Activated naive CD4-positive, alpha-beta T cell treated with anti-CD3 and anti-CD28 coated beads, Interleukin-2, amount 10 ng/mL, durations not matched to agents 7 days and 5 days (primary cell): Measurements from ENCODE around the gene ZBTB48.
A peak's percentile ranks its signal among the peaks of the same experiment; 100 is the strongest.
"Not testable (repeated sequence)": the region's sequence is repeated elsewhere in the genome, so short reads cannot be mapped to it uniquely, and the experiment has no call there.

Source experiments
- CTCF ChIA-PET: fragments of 350-600 bp; sonication (Branson Sonifier 250); formaldehyde crosslinking; loops from one replicate; lab custom pipeline; 2021; ENCODE audit warnings: antibody characterized with exemption; lab: Charles Lee
- DNase-seq: peaks from one replicate; pipeline ENCODE4 v3.0.0-alpha.2; 2020
- H3K27ac Mint-ChIP-seq: one replicate; pipeline ENCODE4 v1.8.0; 2021; ENCODE audit warnings: mild to moderate bottlenecking, moderate library complexity, mixed read lengths
- H3K27me3 Mint-ChIP-seq: one replicate; pipeline ENCODE4 v1.8.0; 2021; ENCODE audit warnings: mild to moderate bottlenecking, mixed read lengths
- H3K36me3 Mint-ChIP-seq: one replicate; pipeline ENCODE4 v1.8.0; 2021; ENCODE audit warnings: mixed read lengths
- H3K4me1 Mint-ChIP-seq: one replicate; pipeline ENCODE4 v1.8.0; 2021; ENCODE audit warnings: mixed read lengths
- H3K4me3 Mint-ChIP-seq: one replicate; pipeline ENCODE4 v1.8.0; 2021; ENCODE audit warnings: mild to moderate bottlenecking, moderate library complexity, mixed read lengths
- H3K9me3 Mint-ChIP-seq: one replicate; pipeline ENCODE4 v1.8.0; 2021; ENCODE audit warnings: mixed read lengths

ZBTB48 gene

DNA sequence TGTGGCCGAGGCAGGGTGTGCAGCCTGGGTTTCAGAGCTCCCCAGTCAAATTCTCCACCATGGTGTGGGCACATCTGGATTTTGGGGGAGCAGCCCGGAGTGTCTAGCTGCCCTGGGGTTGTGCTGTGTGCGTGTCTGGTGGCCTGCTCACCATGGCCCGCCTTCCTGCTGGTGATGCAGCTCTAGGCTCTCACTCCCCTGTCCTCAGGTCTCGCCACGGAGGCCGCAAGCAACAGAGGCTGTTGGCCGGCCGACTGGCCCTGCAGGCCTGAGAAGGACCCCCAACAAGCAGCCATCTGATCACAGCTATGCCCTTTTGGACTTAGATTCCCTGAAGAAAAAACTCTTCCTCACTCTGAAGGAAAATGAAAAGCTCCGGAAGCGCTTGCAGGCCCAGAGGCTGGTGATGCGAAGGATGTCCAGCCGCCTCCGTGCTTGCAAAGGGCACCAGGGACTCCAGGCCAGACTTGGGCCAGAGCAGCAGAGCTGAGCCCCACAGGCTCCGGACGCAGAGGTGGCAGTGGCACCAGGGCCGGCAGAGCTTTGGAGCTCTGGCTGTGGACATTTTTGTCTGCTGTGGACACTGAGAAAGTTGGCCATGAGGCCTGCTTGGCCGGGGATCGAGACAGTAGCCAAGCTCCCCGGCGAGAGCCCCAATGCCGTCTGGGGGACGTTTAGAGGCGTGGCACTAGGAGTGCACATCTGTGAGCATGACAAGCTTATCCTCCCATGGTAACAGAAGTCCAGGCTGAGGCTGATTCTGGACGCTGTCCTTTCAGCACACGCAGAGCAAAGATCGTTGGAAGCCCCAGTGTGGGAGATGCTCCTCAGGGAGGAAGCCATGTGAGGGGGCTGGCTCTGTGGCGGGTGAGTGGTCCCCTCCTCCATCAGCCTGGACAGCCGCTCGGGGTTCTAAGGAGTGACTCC lies 53.1 kb downstream of the ZBTB48 start:
- CTCF ChIA-PET = interaction anchor here (1.0 to 2.4 kb wide), 5 partner anchors 9 to 141 kb away, joined by 3 to 8 read pairs (median 3); partner anchors contain the start of gene PLEKHG5
- no peak overlapping the region for H3K4me3 Mint-ChIP-seq
- H3K27ac Mint-ChIP-seq = no peak overlapping the region
- peaks cover 3% of the 10 kb centered on the region for H3K4me1 Mint-ChIP-seq
- no peak for DNase-seq
- no peaks in the 10 kb centered on the region for H3K27me3 Mint-ChIP-seq
- H3K9me3 Mint-ChIP-seq = no peaks in the 10 kb centered on the region
- peaks cover 29% of the 10 kb centered on the region for H3K36me3 Mint-ChIP-seq

DNA sequence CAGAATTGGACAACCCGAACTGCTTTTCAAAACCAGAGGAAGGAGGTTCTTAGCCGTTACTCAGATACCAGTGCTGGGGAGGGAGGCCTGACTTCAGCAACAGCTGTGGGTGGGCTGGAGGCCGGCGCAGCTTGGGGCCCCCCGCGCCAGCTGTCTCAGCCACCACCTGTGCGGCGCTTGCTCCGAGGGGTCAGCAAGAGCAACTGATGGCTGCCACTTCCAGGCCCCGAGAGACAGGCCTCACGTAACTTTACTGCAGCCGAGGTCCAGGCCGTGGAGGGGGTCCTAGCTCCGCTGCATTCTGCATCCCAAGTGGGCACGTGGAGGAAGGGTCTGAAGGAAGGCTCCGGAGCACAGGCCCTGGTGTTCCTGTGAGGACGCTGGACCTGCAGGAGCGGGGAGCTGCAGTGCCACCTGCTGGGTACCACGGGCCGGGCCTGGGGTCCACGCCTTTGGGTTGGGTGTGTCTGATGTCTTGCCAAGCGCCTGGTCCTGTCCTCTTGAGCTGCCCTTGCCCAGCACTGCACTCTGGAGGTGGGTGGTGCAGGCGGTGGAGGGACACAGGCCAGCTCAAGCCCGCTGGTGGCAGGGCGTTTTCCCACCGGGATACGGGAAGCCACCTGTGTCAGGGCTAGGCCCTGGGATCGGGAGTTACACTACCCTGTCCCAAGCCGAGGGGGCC lies 54.7 kb downstream of the ZBTB48 start:
- no peaks in the 10 kb centered on the region for H3K27me3 Mint-ChIP-seq

DNA sequence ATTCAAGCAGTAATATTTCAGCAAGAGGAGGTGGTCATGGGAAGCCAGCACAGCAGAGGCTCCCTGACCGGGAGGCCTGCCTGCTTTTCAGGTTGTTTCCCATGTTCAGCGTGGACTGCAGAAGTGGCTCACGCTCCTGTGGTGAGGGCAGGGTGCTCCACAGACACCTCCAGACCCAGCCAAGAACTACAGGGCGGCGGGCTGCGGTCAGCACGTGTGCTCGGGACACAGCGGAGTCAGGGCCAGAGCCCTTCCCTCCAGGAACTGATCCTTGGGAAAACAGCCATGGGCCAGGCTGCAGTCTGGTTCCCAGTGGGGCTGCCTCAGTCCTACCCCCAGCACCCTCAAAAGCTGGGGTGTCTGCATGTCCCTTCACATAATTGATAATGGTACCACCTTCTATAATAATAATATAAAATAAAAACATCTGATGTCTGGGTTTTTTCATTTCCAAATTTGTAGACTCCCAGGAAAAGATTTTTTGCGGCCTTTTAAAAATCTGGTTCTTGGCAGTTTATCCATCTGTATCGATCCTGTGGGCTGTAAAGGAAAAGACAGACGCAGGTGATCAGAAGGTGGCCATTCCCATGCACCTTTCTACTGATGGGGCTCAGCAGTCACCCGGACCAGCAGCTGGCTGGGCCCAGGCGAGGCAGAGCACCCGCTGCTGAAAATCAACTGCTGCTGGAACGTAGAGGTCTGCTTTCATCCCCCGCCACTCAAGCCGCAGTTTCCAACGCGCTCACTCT lies 55.5 kb downstream of the ZBTB48 start:
- CTCF ChIA-PET = interaction anchor here (0.7 to 2.0 kb wide), 4 partner anchors 10 to 90 kb away, joined by 3 to 10 read pairs (median 4); no protein-coding TSS in a partner anchor

More for the DNA sequence above, 54.7 kb downstream of the ZBTB48 start:
- peaks cover under 1% of the 10 kb centered on the region for H3K4me1 Mint-ChIP-seq
- H3K4me3 Mint-ChIP-seq = no peak overlapping the region
- peak; percentile 64 for DNase-seq
- peaks cover 27% of the 10 kb centered on the region for H3K36me3 Mint-ChIP-seq
- peak overlapping the region; percentile 8 for H3K27ac Mint-ChIP-seq
- CTCF ChIA-PET = interaction anchor here (0.7 to 2.0 kb wide), 6 partner anchors 11 to 89 kb away, joined by 3 to 10 read pairs (median 4); partner anchors contain the start of genes NOL9 and TAS1R1
- no peaks in the 10 kb centered on the region for H3K9me3 Mint-ChIP-seq

DNA sequence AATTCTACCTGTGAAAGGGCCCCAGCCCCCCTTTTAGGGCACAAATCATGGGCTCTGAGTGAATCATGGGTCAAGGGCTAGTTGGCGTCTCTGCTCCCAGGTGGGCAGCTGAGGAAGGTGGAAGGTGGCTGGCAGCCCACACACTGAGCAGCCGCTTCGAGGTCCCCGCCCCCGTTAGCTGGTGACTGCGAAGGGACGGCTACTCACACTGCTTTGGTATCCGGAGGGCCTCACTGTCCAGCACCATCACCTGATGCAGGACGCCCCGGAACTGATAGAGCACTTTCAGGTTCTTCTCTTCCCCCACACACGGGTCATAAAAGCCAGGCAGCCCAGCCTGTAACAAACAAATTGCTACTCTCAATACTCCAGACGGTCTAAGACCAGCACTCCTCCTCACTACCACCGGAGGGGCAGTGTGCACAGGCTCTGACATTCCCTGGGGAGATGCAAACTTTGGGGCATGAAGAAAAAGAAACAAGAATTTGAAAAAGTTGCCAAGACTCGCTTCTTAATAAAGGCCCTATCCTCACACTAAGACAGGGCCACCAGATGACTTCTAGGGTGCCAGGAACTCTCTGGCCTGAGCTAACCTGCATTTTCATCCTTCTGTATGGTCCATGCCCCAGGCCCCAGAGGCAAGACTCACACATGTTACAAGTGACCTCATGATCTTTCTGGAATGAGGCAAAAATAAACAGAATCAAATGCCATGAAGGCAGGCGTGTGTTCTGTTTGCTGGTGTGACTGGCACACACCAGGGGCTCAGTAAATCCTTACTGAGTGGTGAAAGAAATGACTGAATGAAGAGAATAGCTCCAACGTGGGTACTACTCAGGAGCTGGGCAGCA lies 56.3 kb downstream of the ZBTB48 start:
- no peak overlapping the region for H3K27ac Mint-ChIP-seq
- H3K36me3 Mint-ChIP-seq = peaks cover 21% of the 10 kb centered on the region
- H3K4me3 Mint-ChIP-seq = no peak overlapping the region
- no peaks in the 10 kb centered on the region for H3K27me3 Mint-ChIP-seq
- CTCF ChIA-PET = interaction anchor here (1.2 to 2.0 kb wide), 3 partner anchors 10 to 18 kb away, joined by 3 to 10 read pairs (median 7); no protein-coding TSS in a partner anchor
- H3K4me1 Mint-ChIP-seq = no peaks in the 10 kb centered on the region
- no peaks in the 10 kb centered on the region for H3K9me3 Mint-ChIP-seq
- no peak for DNase-seq

More for the DNA sequence above, 55.5 kb downstream of the ZBTB48 start:
- DNase-seq = no peak
- Mint-ChIP-seq H3K27ac (no peak overlapping the region), H3K4me3 (no peak overlapping the region), H3K9me3 (no peaks in the 10 kb centered on the region), H3K27me3 (no peaks in the 10 kb centered on the region), H3K4me1 (no peaks in the 10 kb centered on the region), H3K36me3 (peaks cover 21% of the 10 kb centered on the region)

DNA sequence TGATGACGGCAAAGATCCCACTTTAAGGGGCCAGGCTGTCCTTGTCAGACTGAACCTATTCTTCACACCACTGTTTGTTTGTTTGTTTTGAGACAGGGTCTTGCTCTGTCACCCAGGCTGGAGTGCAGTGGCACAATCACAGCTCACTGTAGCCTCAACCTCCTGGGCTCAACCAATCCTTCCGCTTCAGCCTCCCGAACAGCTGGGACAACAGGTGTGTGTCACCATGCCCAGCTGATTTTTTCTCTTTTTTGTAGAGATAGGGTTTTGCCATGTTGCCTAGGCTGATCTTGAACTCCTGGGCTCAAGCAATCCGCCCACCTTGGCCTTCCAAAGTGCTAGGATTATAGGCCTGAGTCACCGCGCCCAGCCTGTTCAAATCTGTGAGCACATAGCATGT lies 57.0 kb downstream of the ZBTB48 start:
- H3K27me3 Mint-ChIP-seq, DNase-seq, H3K4me3 Mint-ChIP-seq, H3K27ac Mint-ChIP-seq, H3K4me1 Mint-ChIP-seq, H3K9me3 Mint-ChIP-seq: not testable (repeated sequence)
- peaks cover 21% of the 10 kb centered on the region for H3K36me3 Mint-ChIP-seq
- CTCF ChIA-PET = interaction anchor here (1.2 to 1.9 kb wide), 2 partner anchors 10 to 18 kb away, joined by 3 to 7 read pairs; no protein-coding TSS in a partner anchor

DNA sequence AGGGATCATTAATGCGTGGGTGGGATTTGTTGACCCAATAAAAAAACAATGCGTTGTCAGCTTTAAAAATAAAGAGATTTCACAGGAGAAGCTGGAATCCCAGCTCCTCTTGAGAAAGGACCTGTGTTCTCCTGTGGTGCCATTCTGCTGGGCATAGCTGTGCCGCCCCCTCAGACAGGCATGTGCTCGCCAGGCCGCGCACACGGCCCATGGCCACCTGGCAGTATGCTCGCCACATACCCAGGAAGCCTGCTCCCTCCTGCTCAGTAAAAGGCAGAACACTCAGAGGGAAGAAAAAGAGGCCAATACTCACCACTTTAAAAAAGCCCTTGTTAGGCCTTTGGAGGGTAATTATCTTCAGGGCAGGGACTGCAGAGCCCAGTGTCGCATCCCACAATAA lies 58.0 kb downstream of the ZBTB48 start:
- Mint-ChIP-seq H3K36me3 (peaks cover 27% of the 10 kb centered on the region), H3K4me1 (no peaks in the 10 kb centered on the region), H3K27ac (no peak overlapping the region), H3K27me3 (no peaks in the 10 kb centered on the region), H3K4me3 (no peak overlapping the region), H3K9me3 (no peaks in the 10 kb centered on the region)
- CTCF ChIA-PET = interaction anchor here (1.0 to 1.9 kb wide), 2 partner anchors 9 to 10 kb away, joined by 3 to 7 read pairs; no protein-coding TSS in a partner anchor
- DNase-seq = no peak

DNA sequence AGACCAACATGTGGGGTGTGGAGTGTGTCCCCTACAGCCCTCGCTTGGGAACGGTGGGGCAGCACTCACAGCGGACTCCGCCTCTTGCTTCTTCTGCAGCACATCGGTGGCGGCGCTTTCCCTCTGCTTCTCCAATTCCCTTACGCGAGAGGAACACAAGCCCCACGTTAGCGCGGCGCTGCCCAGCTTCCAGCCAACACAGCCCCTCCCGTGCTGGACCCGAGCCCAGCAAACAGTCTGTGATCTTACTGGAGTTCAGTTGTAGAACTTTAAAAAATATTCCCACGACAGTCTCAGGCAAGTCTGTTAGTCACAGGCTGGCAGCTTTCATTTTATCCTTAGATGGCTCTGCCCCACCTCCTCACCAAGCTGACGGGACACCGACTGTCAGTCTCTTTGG lies 58.4 kb downstream of the ZBTB48 start:
- Mint-ChIP-seq H3K36me3 (peaks cover 25% of the 10 kb centered on the region), H3K9me3 (no peaks in the 10 kb centered on the region), H3K27me3 (no peaks in the 10 kb centered on the region), H3K4me3 (no peak overlapping the region), H3K4me1 (no peaks in the 10 kb centered on the region), H3K27ac (no peak overlapping the region)
- DNase-seq = no peak
- CTCF ChIA-PET = interaction anchor here (1.0 to 1.9 kb wide), 2 partner anchors 8 to 9 kb away, joined by 3 to 7 read pairs; no protein-coding TSS in a partner anchor
